HepG2 (cell line): ENCODE data around the gene NUDT9. TPM values are rescaled to one million over a fixed set of nuclear protein-coding genes. Genes with fewer than 3 reads are reported as not detected.
A peak's percentile ranks its signal among the peaks of the same experiment; 100 is the strongest.

Source experiments
- FOSL1 ChIP-seq: sonication (generic); formaldehyde crosslinking; IDR thresholded peaks from 2 replicates; pipeline ENCODE4 v1.9.0; 2021; ENCODE audit warnings: missing genetic modification reagents, borderline replicate concordance
- GABPA ChIP-seq, 2 experiments: IDR thresholded peaks; 2 replicates each; pipeline ENCODE4 v1.6.1; 2011 to 2016; ENCODE audit warnings: low read depth in 2 of 2, low read length in 1 of 2, missing biosample characterization in 1 of 2, missing genetic modification characterization in 1 of 2
- GATAD1 ChIP-seq: IDR thresholded peaks from 2 replicates; pipeline ENCODE4 v1.6.1; 2016; ENCODE audit warnings: missing genetic modification reagents, missing compliant biosample characterization
- GLI4 ChIP-seq: sonication (generic); formaldehyde crosslinking; IDR thresholded peaks from 2 replicates; pipeline ENCODE4 v1.5.1; 2020; ENCODE audit warnings: missing genetic modification reagents, mild to moderate bottlenecking, moderate library complexity, borderline replicate concordance
- GTF2F1 ChIP-seq: fragments of 150-350 bp; IDR thresholded peaks from 2 replicates; pipeline ENCODE4 v1.6.1; 2014; ENCODE audit warnings: low read length
- HNRNPL ChIP-seq: fragments of 200-400 bp; formaldehyde crosslinking; IDR thresholded peaks from 2 replicates; pipeline ENCODE4 v1.6.1; 2017; ENCODE audit warnings: mild to moderate bottlenecking, low read depth, low read length
- HNRNPLL ChIP-seq: fragments of 200-400 bp; formaldehyde crosslinking; IDR thresholded peaks from 2 replicates; pipeline ENCODE4 v1.6.1; 2017; ENCODE audit warnings: mild to moderate bottlenecking, low read depth, low read length; ENCODE audit not compliant: poor library complexity, severe bottlenecking
- IRF1 ChIP-seq: sonication (generic); formaldehyde crosslinking; IDR thresholded peaks from 2 replicates; pipeline ENCODE4 v1.4.0; 2020; ENCODE audit warnings: low read depth, mild to moderate bottlenecking, missing genetic modification reagents
- ISX ChIP-seq: sonication (generic); formaldehyde crosslinking; conservative IDR thresholded peaks from 2 replicates; pipeline ENCODE4 v1.5.0; 2020; ENCODE audit warnings: missing genetic modification reagents
- MEIS2 ChIP-seq: sonication (generic); formaldehyde crosslinking; IDR thresholded peaks from 2 replicates; pipeline ENCODE4 v1.9.0; 2021; ENCODE audit warnings: mild to moderate bottlenecking, missing genetic modification reagents
- MXI1 ChIP-seq: IDR thresholded peaks from 3 replicates; pipeline ENCODE4 v1.6.1; 2012; ENCODE audit warnings: low read depth, low read length, inconsistent platforms, borderline replicate concordance
- NFIB ChIP-seq: sonication (generic); formaldehyde crosslinking; IDR thresholded peaks from 2 replicates; pipeline ENCODE4 v1.9.0; 2021; ENCODE audit warnings: missing genetic modification reagents, mild to moderate bottlenecking, borderline replicate concordance
- NRL ChIP-seq: sonication (generic); formaldehyde crosslinking; IDR thresholded peaks from 2 replicates; pipeline ENCODE4 v1.5.0; 2020; ENCODE audit warnings: missing genetic modification reagents, mild to moderate bottlenecking, moderate library complexity, borderline replicate concordance
- PRPF4 ChIP-seq: fragments of 200-400 bp; formaldehyde crosslinking; IDR thresholded peaks from 2 replicates; pipeline ENCODE4 v1.6.1; 2016; ENCODE audit warnings: low read length, low read depth; ENCODE audit not compliant: poor library complexity, severe bottlenecking
- RARA ChIP-seq: IDR thresholded peaks from 2 replicates; pipeline ENCODE4 v1.6.1; 2016; ENCODE audit warnings: missing genetic modification reagents, missing compliant biosample characterization
- RBM39 ChIP-seq: fragments of 200-400 bp; formaldehyde crosslinking; IDR thresholded peaks from one replicate; pipeline ENCODE4 v1.6.1; 2018; ENCODE audit warnings: antibody characterized with exemption, mild to moderate bottlenecking, low read depth, low read length; ENCODE audit not compliant: poor library complexity, severe bottlenecking
- ZBTB26 ChIP-seq: IDR thresholded peaks from 2 replicates; pipeline ENCODE4 v1.6.1; 2016; ENCODE audit warnings: missing compliant biosample characterization, missing genetic modification reagents, borderline replicate concordance
- ZMYM3 ChIP-seq: sonication (generic); formaldehyde crosslinking; IDR thresholded peaks from 2 replicates; pipeline ENCODE4 v1.5.1; 2020; ENCODE audit warnings: mild to moderate bottlenecking, missing genetic modification reagents
- ZNF292 ChIP-seq: sonication (generic); formaldehyde crosslinking; IDR thresholded peaks from 2 replicates; pipeline ENCODE4 v1.8.1; 2022; ENCODE audit warnings: mild to moderate bottlenecking, low read depth, missing genetic modification reagents, borderline replicate concordance
- ZNF383 ChIP-seq: sonication (generic); formaldehyde crosslinking; IDR thresholded peaks from 2 replicates; pipeline ENCODE4 v1.4.0; 2020; ENCODE audit warnings: missing genetic modification reagents, mild to moderate bottlenecking, borderline replicate concordance
- ZNF570 ChIP-seq: sonication (generic); formaldehyde crosslinking; IDR thresholded peaks from 2 replicates; pipeline ENCODE4 v1.4.0; 2020; ENCODE audit warnings: mild to moderate bottlenecking, missing genetic modification reagents, borderline replicate concordance
- polyA plus RNA-seq, 8 experiments: library from polyadenylated mRNA; depleted of rRNA in 3 of 8; stranded (reverse) in 7 of 8; unstranded in 1 of 8; fragments of >200 nt; fragmentation: Illumina TruSeq in 4 of 8; extraction: Trizol in 4 of 8; gene quantifications; 2 replicates each; pipeline versions ENCODE4 v1.2.1 to v1.2.3, GENCODE V29; 2011 to 2016; ENCODE audit warnings: low read depth in 4 of 8, missing spikeins in 1 of 8, mixed read lengths in 1 of 8; ENCODE audit not compliant: insufficient read depth in 1 of 8
- total RNA-seq, 5 experiments: library from RNA; depleted of rRNA; stranded (reverse); fragments of >200 nt; fragmentation: Illumina TruSeq; extraction: Trizol; gene quantifications; 2 replicates each; pipeline ENCODE4 v1.2.3, GENCODE V29; 2016; ENCODE audit warnings: low read depth in 1 of 5
- TF ChIP-seq, protein P1 (sequence below): sonication (generic); formaldehyde crosslinking; IDR thresholded peaks from 2 replicates; pipeline ENCODE4 v1.8.1; 2023; ENCODE audit warnings: missing genetic modification reagents, mild to moderate bottlenecking, borderline replicate concordance
- TF ChIP-seq, protein P2 (sequence below): sonication (generic); formaldehyde crosslinking; IDR thresholded peaks from 2 replicates; pipeline ENCODE4 v1.5.0; 2020; ENCODE audit warnings: missing genetic modification reagents, mild to moderate bottlenecking, borderline replicate concordance
- TF ChIP-seq, protein P3 (sequence below): sonication (generic); formaldehyde crosslinking; IDR thresholded peaks from 2 replicates; pipeline ENCODE4 v1.5.1; 2020; ENCODE audit warnings: mild to moderate bottlenecking, moderate library complexity, missing genetic modification reagents

NUDT9 gene
- total and polyA plus RNA-seq, 2 of the 13 experiments (the other 11 are each of a cell fraction or from before 2014, with no cell fraction given), result 10.4 to 12.3 TPM

DNA sequence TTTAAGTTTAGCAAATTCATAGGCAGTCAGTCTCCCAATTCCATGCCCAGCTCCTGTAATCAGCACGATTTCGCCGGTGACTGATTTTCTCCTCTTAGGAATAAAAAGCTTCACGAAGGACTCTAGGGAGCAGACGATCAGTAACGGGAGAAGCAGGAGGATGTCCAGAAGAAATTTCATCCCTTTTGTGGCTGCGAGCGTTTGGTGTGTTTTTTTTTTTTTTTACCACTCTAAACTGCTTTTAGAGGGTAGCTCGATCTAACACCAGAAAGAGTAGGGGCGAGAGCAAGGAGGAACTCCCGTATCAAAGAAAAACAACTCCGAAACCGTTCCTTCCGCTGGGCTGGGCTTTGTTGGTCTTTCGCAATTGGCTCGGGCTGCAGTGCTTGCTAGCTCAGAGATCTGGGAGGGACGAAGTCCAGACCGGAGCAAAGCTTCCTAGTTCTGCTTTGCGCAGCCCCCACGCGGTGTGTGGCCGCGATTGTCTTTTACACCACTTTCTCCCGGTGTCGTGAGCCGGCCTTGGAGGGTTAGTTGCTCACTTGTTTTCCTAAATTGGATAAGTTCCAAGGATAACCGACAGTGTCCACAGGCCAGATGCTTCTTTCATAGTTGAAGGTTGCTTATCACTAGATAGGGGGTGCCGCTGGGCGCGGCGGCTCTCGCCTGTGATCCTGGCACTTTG, 31.3 kb upstream of the NUDT9 start, which contains the start of gene HSD17B11 (continued):
- TF ChIP-seq MEIS2 (CRISPR knock-in tag) (peak; percentile 68; the same call in 1 of the 2 replicates), GLI4 (CRISPR knock-in tag) (no peak; the same call in 1 of the 2 replicates), HNRNPLL (peak; percentile 96), PRPF4 (no peak), RARA (CRISPR knock-in tag) (peak; percentile 65; the same call in 1 of the 2 replicates), FOSL1 (CRISPR knock-in tag) (no peak), GTF2F1 (no peak), ZNF570 (CRISPR knock-in tag) (no peak), ISX (CRISPR knock-in tag) (no peak), HNRNPL (no peak), NFIB (CRISPR knock-in tag) (no peak), MXI1 (peak; percentile 46; the same call in 1 of the 3 replicates), ZMYM3 (CRISPR knock-in tag) (peak; percentile 64; the same call in 1 of the 2 replicates), ZNF292 (CRISPR knock-in tag) (peak; percentile 81), RBM39 (no peak), NRL (CRISPR knock-in tag) (peak; percentile 77; the same call in 1 of the 2 replicates), ZBTB26 (CRISPR knock-in tag) (peak; percentile 76), ZNF383 (no peak; the same call in 1 of the 2 replicates), GATAD1 (CRISPR knock-in tag) (peak; percentile 73), GABPA (IDR thresholded peaks at IDR 0.05; ENCODE audit: low read depth, low read length) (no peak), GABPA (CRISPR knock-in tag; IDR thresholded peaks at IDR 0.05; ENCODE audit: low read depth) (peak; percentile 72), IRF1 (CRISPR knock-in tag) (no peak; the same call in 1 of the 2 replicates)
- TF ChIP-seq, protein P1, sequence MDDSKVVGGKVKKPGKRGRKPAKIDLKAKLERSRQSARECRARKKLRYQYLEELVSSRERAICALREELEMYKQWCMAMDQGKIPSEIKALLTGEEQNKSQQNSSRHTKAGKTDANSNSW (CRISPR knock-in tag), result no peak
- TF ChIP-seq, protein P2, sequence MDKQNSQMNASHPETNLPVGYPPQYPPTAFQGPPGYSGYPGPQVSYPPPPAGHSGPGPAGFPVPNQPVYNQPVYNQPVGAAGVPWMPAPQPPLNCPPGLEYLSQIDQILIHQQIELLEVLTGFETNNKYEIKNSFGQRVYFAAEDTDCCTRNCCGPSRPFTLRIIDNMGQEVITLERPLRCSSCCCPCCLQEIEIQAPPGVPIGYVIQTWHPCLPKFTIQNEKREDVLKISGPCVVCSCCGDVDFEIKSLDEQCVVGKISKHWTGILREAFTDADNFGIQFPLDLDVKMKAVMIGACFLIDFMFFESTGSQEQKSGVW (CRISPR knock-in tag), result no peak
- TF ChIP-seq, protein P3, sequence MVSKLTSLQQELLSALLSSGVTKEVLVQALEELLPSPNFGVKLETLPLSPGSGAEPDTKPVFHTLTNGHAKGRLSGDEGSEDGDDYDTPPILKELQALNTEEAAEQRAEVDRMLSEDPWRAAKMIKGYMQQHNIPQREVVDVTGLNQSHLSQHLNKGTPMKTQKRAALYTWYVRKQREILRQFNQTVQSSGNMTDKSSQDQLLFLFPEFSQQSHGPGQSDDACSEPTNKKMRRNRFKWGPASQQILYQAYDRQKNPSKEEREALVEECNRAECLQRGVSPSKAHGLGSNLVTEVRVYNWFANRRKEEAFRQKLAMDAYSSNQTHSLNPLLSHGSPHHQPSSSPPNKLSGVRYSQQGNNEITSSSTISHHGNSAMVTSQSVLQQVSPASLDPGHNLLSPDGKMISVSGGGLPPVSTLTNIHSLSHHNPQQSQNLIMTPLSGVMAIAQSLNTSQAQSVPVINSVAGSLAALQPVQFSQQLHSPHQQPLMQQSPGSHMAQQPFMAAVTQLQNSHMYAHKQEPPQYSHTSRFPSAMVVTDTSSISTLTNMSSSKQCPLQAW (CRISPR knock-in tag), result peak; percentile 87
